DOHH2 (cell line): Measurements from ENCODE around the gene ETV5.

Experiments used
- EZH2phosphoT487 ChIP-seq: fragments of 200-600 bp; sonication (generic); IDR thresholded peaks from 2 replicates; pipeline ENCODE4 v1.6.1; 2017; ENCODE audit warnings: borderline replicate concordance, mild to moderate bottlenecking, antibody characterized with exemption, low read length, moderate library complexity, mixed read lengths
- TF ChIP-seq, protein P1 (sequence below): fragments of 200-600 bp; sonication (generic); IDR thresholded peaks from one replicate; pipeline ENCODE4 v1.5.1; 2014; ENCODE audit warnings: antibody characterized with exemption, mild to moderate bottlenecking, low read depth, low read length; ENCODE audit not compliant: poor library complexity, severe bottlenecking

DNA sequence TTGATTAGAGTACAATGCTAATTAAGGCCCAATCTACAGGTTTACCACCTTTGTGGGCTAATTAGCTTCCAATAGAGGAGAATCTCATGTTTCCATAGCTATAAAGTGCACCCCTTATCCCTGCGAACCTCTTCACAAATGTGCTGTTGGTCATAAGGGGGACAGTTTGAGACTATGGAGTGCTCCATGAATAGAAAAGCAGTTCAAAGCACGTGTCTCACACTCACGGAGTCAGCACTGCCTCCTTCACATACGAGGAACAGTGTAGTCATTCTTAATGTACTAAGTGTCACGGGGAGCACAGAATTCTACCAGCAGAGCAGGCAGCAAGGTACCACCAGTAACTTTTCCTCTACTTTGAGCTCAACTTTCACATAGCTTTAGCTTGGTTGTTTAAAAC lies 62.1 kb downstream of the ETV5 start:
- TF ChIP-seq, protein P1, sequence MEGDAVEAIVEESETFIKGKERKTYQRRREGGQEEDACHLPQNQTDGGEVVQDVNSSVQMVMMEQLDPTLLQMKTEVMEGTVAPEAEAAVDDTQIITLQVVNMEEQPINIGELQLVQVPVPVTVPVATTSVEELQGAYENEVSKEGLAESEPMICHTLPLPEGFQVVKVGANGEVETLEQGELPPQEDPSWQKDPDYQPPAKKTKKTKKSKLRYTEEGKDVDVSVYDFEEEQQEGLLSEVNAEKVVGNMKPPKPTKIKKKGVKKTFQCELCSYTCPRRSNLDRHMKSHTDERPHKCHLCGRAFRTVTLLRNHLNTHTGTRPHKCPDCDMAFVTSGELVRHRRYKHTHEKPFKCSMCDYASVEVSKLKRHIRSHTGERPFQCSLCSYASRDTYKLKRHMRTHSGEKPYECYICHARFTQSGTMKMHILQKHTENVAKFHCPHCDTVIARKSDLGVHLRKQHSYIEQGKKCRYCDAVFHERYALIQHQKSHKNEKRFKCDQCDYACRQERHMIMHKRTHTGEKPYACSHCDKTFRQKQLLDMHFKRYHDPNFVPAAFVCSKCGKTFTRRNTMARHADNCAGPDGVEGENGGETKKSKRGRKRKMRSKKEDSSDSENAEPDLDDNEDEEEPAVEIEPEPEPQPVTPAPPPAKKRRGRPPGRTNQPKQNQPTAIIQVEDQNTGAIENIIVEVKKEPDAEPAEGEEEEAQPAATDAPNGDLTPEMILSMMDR = no peak
- no peak for TF ChIP-seq EZH2phosphoT487
